WTC11 (cell line): ENCODE data around the gene ZNF213. TPM values are rescaled to one million over a fixed set of nuclear protein-coding genes. Genes with fewer than 3 reads are reported as not detected.
A peak's percentile ranks its signal among the peaks of the same experiment; 100 is the strongest.

ENCODE experiments used
- ATAC-seq: fragments of 200-7000 bp; cut with Tn5 transposase; 2 replicates; pipeline ENCODE4 v1.10.0; 2021; ENCODE audit warnings: mild to moderate bottlenecking, moderate library complexity
- CTCF ChIA-PET: fragments of 300-600 bp; sonication (Branson Sonifier 250); formaldehyde crosslinking; loops from one replicate; lab custom pipeline; 2021; ENCODE audit warnings: antibody characterized with exemption; lab: Charles Lee
- POLR2A ChIA-PET: fragments of 350-600 bp; sonication (Branson Sonifier 250); formaldehyde crosslinking; loops from one replicate; lab custom pipeline; 2021; ENCODE audit warnings: antibody characterized with exemption; lab: Charles Lee
- DNase-seq: peaks from one replicate; pipeline ENCODE4 v3.0.0; 2021; ENCODE audit warnings: low spot score
- H3K27ac Mint-ChIP-seq: 2 replicates; pipeline ENCODE4 v1.8.0; 2021; ENCODE audit warnings: mixed read lengths
- H3K27me3 Mint-ChIP-seq: 2 replicates; pipeline ENCODE4 v1.8.0; 2021; ENCODE audit warnings: low read depth, mild to moderate bottlenecking, moderate library complexity, mixed read lengths
- H3K36me3 Mint-ChIP-seq: 2 replicates; pipeline ENCODE4 v1.8.0; 2021; ENCODE audit warnings: mixed read lengths
- H3K4me1 Mint-ChIP-seq: 2 replicates; pipeline ENCODE4 v1.8.0; 2022; ENCODE audit warnings: mixed read lengths
- H3K4me3 Mint-ChIP-seq: 2 replicates; pipeline ENCODE4 v1.8.0; 2021; ENCODE audit warnings: mild to moderate bottlenecking, moderate library complexity, mixed read lengths
- H3K9me3 Mint-ChIP-seq: 2 replicates; pipeline ENCODE4 v1.8.0; 2021; ENCODE audit warnings: mixed read lengths
- ARID4B ChIP-seq: sonication (generic); formaldehyde crosslinking; IDR thresholded peaks from 2 replicates; pipeline ENCODE4 v1.8.0; 2023; ENCODE audit warnings: missing genetic modification reagents, mild to moderate bottlenecking, borderline replicate concordance
- ATF3 ChIP-seq: sonication (generic); formaldehyde crosslinking; conservative IDR thresholded peaks from 2 replicates; pipeline ENCODE4 v1.8.1; 2022; ENCODE audit warnings: mild to moderate bottlenecking, missing genetic modification reagents
- CREB1 ChIP-seq: sonication (generic); formaldehyde crosslinking; IDR thresholded peaks from 2 replicates; pipeline ENCODE4 v1.8.0; 2023; ENCODE audit warnings: mild to moderate bottlenecking, missing genetic modification reagents
- EMX1 ChIP-seq: fragments of 250-450 bp; sonication (Bioruptor Pico); IDR thresholded peaks from 2 replicates; pipeline ENCODE4 v1.8.0; 2021; ENCODE audit warnings: mild to moderate bottlenecking
- ERG ChIP-seq: fragments of 250-450 bp; sonication (Bioruptor Pico); IDR thresholded peaks from 2 replicates; pipeline ENCODE4 v1.8.0; 2021; ENCODE audit warnings: mild to moderate bottlenecking
- GABPB1 ChIP-seq: sonication (generic); formaldehyde crosslinking; IDR thresholded peaks from 2 replicates; pipeline ENCODE4 v1.8.1; 2023; ENCODE audit warnings: mild to moderate bottlenecking, missing genetic modification reagents
- MYBL2 ChIP-seq: sonication (generic); formaldehyde crosslinking; IDR thresholded peaks from 2 replicates; pipeline ENCODE4 v1.8.1; 2023; ENCODE audit warnings: mild to moderate bottlenecking, moderate library complexity, missing genetic modification reagents
- NFATC4 ChIP-seq: fragments of 250-450 bp; sonication (Bioruptor Pico); IDR thresholded peaks from 2 replicates; pipeline ENCODE4 v1.9.0; 2021; ENCODE audit warnings: mild to moderate bottlenecking
- NR2C2 ChIP-seq: sonication (generic); formaldehyde crosslinking; IDR thresholded peaks from 2 replicates; pipeline ENCODE4 v1.8.0; 2022; ENCODE audit warnings: mild to moderate bottlenecking, missing genetic modification reagents
- PREB ChIP-seq: sonication (generic); formaldehyde crosslinking; IDR thresholded peaks from 2 replicates; pipeline ENCODE4 v1.8.1; 2022; ENCODE audit warnings: mild to moderate bottlenecking, missing genetic modification reagents, moderate library complexity, borderline replicate concordance
- STAT6 ChIP-seq: sonication (generic); formaldehyde crosslinking; conservative IDR thresholded peaks from 2 replicates; pipeline ENCODE4 v1.8.1; 2023; ENCODE audit warnings: mild to moderate bottlenecking, low read depth, missing genetic modification reagents, moderate library complexity
- TEAD4 ChIP-seq: sonication (generic); formaldehyde crosslinking; IDR thresholded peaks from 2 replicates; pipeline ENCODE4 v1.8.0; 2022; ENCODE audit warnings: mild to moderate bottlenecking, missing genetic modification reagents
- USF1 ChIP-seq: sonication (generic); formaldehyde crosslinking; IDR thresholded peaks from 2 replicates; pipeline ENCODE4 v1.8.0; 2022; ENCODE audit warnings: mild to moderate bottlenecking, missing genetic modification reagents
- ZNF219 ChIP-seq: sonication (generic); formaldehyde crosslinking; IDR thresholded peaks from 2 replicates; pipeline ENCODE4 v1.8.0; 2023; ENCODE audit warnings: missing genetic modification reagents, mild to moderate bottlenecking, borderline replicate concordance
- ZSCAN18 ChIP-seq: fragments of 250-450 bp; sonication (Bioruptor Pico); IDR thresholded peaks from 2 replicates; pipeline ENCODE4 v2.1.2; 2022; ENCODE audit warnings: mild to moderate bottlenecking, moderate library complexity
- total RNA-seq: library from RNA; stranded (reverse); gene quantifications from 3 replicates; pipeline ENCODE4 v1.2.3, GENCODE V29; 2021

Gene ZNF213
- total RNA-seq, 1 experiment from 2014 or later, result 11.6 TPM

GRCh38 chr16:3188925-3189825 lies 54.3 kb downstream of the ZNF213 start (continued):
- TF ChIP-seq STAT6 (CRISPR knock-in tag) (no peak), EMX1 (no peak), ARID4B (CRISPR knock-in tag) (no peak), CREB1 (CRISPR knock-in tag) (no peak), GABPB1 (no peak)
- TF ChIP-seq, all 79 proteins: peak for 9

- no peak for DNase-seq
- no peak for ATAC-seq
- Mint-ChIP-seq H3K27ac (no peak overlapping the region), H3K9me3 (no peaks in the 10 kb centered on the region; the same call in 1 of the 2 replicates), H3K4me3 (peak overlapping the region; percentile 97), H3K36me3 (no peaks in the 10 kb centered on the region), H3K27me3 (peaks cover 67% of the 10 kb centered on the region), H3K4me1 (peaks cover 18% of the 10 kb centered on the region)
- TF ChIP-seq TEAD4 (CRISPR knock-in tag), result no peak
- no peak for TF ChIP-seq ZSCAN18
- TF ChIP-seq ATF3 (CRISPR knock-in tag), result no peak
- TF ChIP-seq ERG (CRISPR knock-in tag), result no peak
- TF ChIP-seq USF1, result no peak
- TF ChIP-seq NFATC4, result no peak
- TF ChIP-seq NR2C2 (CRISPR knock-in tag), result no peak
- no peak for TF ChIP-seq MYBL2 (CRISPR knock-in tag)
- no peak for TF ChIP-seq PREB (CRISPR knock-in tag)
- TF ChIP-seq ZNF219, result no peak
- TF ChIP-seq EMX1, result no peak
- ChIA-PET CTCF (interaction anchor here (1.1 to 3.0 kb wide), 5 partner anchors 15 to 103 kb away, joined by 3 to 22 read pairs (median 4); partner anchors contain the start of gene ZNF263), POLR2A (no interaction called here)
Measured at GRCh38 chr16:3189869-3190268, 55.0 kb downstream of the ZNF213 start.
